GM12874 (cell line): Measurements from ENCODE around the gene TPK1.

Source experiments
- CTCF ChIP-seq: IDR thresholded peaks from 2 replicates; pipeline ENCODE4 v1.5.1; 2011; ENCODE audit warnings: low read depth, mild to moderate bottlenecking, control low read depth, low read length, moderate library complexity; ENCODE audit not compliant: insufficient read depth

Gene TPK1

GRCh38 chr7:144717720-144718119 is 118.1 kb downstream of the TPK1 start:
- no peak for TF ChIP-seq CTCF

- TF ChIP-seq CTCF = no peak
These were observed 122.0 kb downstream of the TPK1 start for GRCh38 chr7:144713850-144714249.

GRCh38 chr7:144710791-144711190 is 125.1 kb downstream of the TPK1 start:
- TF ChIP-seq CTCF = no peak

GRCh38 chr7:144709066-144709465 is 126.8 kb downstream of the TPK1 start:
- no peak for TF ChIP-seq CTCF

- no peak for TF ChIP-seq CTCF
These were observed 144.6 kb downstream of the TPK1 start for GRCh38 chr7:144691240-144691639.

GRCh38 chr7:144682581-144683280 is 153.1 kb downstream of the TPK1 start:
- no peak for TF ChIP-seq CTCF

- TF ChIP-seq CTCF = no peak
These were observed 159.4 kb downstream of the TPK1 start for GRCh38 chr7:144676492-144676891.
